Body of pancreas (tissue), 4 donors: ENCODE data around the gene SNX20.

Experiments used
- CTCF ChIP-seq, 7 experiments: fragments of 450-650 bp in 4 of 7; fragments of 200-600 bp in 3 of 7; sonication (generic) in 3 of 7; IDR thresholded peaks; one replicate each; pipeline ENCODE4 v1.5.1; 2016 to 2019; ENCODE audit warnings: antibody characterized with exemption in 7 of 7
- POLR2A ChIP-seq, 3 donors: fragments of 450-650 bp; IDR thresholded peaks; one replicate each; pipeline ENCODE4 v1.6.1; 2016; ENCODE audit warnings: antibody characterized with exemption in 3 of 3, mild to moderate bottlenecking in 2 of 3

DNA sequence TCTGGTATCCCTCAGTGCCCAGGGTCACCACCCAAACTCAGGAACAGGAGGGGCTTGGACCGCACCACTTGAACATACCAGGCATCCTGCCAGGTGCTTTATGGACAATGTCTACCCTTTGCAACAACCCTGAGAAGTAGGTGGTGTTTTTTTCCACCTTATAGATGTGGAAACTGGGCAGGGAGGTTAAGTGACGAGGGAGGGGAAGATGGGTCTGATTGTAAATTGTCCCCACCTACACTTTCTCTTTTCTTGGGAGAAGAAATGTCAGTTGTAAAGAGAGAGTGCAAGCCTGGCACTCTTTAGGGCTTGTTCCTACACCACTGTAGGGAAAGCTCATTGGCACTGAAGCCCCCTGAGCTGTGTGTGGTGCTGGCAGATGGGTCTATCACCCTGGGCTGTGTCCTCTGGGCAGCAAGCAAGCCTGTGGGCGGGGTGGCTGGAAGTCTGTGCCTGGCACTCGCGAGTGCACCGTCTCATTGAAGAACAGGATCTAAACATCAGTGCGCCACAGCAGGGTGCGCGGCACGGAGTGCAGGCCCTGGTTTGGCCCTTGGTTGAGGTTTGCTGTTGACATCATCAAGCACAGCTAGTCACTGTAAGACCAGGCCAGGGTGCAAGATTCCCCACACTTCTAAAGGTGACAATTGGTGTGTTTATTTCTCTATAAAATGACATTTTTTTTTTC lies 27.4 kb upstream of the SNX20 start:
- TF ChIP-seq CTCF (IDR thresholded peaks at IDR 0.05), result no peak
- TF ChIP-seq POLR2A (IDR thresholded peaks at IDR 0.05), result no peak
